Measurements from ENCODE around the gene FZD1. TPM values are rescaled to one million over a fixed set of nuclear protein-coding genes. Genes with fewer than 3 reads are reported as not detected.
A peak's percentile ranks its signal among the peaks of the same experiment; 100 is the strongest.

FZD1 gene
- total and polyA plus RNA-seq, 10 of the 15 experiments (the other 5 are each of a cell fraction or from before 2014, with no cell fraction given) = 0.07 to 0.56 (median 0.18) TPM

DNA sequence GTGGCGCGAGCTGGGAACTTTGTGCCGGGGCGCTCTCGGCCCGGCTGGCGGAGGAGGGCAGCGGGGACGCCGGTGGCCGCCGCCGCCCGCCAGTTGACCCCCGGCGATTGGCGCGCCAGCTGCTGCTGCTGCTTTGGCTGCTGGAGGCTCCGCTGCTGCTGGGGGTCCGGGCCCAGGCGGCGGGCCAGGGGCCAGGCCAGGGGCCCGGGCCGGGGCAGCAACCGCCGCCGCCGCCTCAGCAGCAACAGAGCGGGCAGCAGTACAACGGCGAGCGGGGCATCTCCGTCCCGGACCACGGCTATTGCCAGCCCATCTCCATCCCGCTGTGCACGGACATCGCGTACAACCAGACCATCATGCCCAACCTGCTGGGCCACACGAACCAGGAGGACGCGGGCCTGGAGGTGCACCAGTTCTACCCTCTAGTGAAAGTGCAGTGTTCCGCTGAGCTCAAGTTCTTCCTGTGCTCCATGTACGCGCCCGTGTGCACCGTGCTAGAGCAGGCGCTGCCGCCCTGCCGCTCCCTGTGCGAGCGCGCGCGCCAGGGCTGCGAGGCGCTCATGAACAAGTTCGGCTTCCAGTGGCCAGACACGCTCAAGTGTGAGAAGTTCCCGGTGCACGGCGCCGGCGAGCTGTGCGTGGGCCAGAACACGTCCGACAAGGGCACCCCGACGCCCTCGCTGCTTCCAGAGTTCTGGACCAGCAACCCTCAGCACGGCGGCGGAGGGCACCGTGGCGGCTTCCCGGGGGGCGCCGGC is 870 bp downstream of the FZD1 start:
- in situ Hi-C loops (cut with MboI) = loop anchor here (25.0 kb wide), 1 partner anchor 578 kb away; no protein-coding TSS in a partner anchor
- Histone ChIP-seq H3K27me3 (replicated peaks in 1 of 2; ENCODE audit: control insufficient read depth in 2 of 2, insufficient read depth in 2 of 2, low read length in 1 of 2) (peaks cover 6 to 8% of the 10 kb centered on the region in 2 experiments), H3K9me3 (replicated peaks; ENCODE audit: control insufficient read depth, insufficient read depth, low read length) (peaks cover 2% of the 10 kb centered on the region; the same call in 1 of the 3 replicates), H3K9ac (ENCODE audit: control insufficient read depth, insufficient read depth, low read length) (peak overlapping the region; percentile 35; the same call in 1 of the 2 replicates), H3K4me1 (ENCODE audit: control insufficient read depth, insufficient read depth, low read length) (peaks cover 6% of the 10 kb centered on the region; the same call in 1 of the 2 replicates), H3K79me2 (ENCODE audit: control insufficient read depth, insufficient read depth, low read length) (no peaks in the 10 kb centered on the region), H2AFZ (ENCODE audit: control insufficient read depth, low read depth, low read length) (peak overlapping the region; percentile 86), H3K27ac (ENCODE audit: control insufficient read depth, insufficient read depth) (no peak overlapping the region), H3K36me3 (ENCODE audit: control insufficient read depth in 2 of 2, insufficient read depth in 2 of 2, low read length in 1 of 2) (no peaks in the 10 kb centered on the region), H4K20me1 (ENCODE audit: control insufficient read depth, insufficient read depth) (no peaks in the 10 kb centered on the region), H3K4me2 (ENCODE audit: control insufficient read depth, insufficient read depth) (peak overlapping the region; percentile 99), H3K4me3 (peak overlapping the region; percentile 82)
- no TSS peak for BruUV-seq (replicated peaks)
- ATAC-seq (peak; percentile 38), FAIRE-seq (no peak), DNase-seq (ENCODE audit: low read depth, low spot score) (no peak)
- intact Hi-C loops (cut with micrococcal nuclease; ENCODE audit: unreplicated experiment) = loop anchor here (10.0 kb wide), 1 partner anchor 560 kb away; no protein-coding TSS in a partner anchor
- RAD21 ChIA-PET (ENCODE audit: unreplicated experiment) = no interaction called here
- TF ChIP-seq SMC3 (IDR thresholded peaks at IDR 0.05; ENCODE audit: borderline replicate concordance, low read length) (no peak), HDAC6 (IDR thresholded peaks at IDR 0.05; ENCODE audit: unreplicated experiment) (peak; percentile 72)
- POLR2A ChIA-PET = no interaction called here
- 7% methylated on average over 26 of the region's 78 CpGs for WGBS (ENCODE audit: insufficient coverage, insufficient replicate concordance, low lambda C conversion rate, missing lambda C conversion rate)
- CTCF ChIA-PET = interaction anchor here (0.6 to 0.9 kb wide), 2 partner anchors 24 to 1610 kb away, joined by 3 to 4 read pairs; no protein-coding TSS in a partner anchor
- SMC1A ChIA-PET (ENCODE audit: uncharacterized antibody, unreplicated experiment) = no interaction called here

GRCh38 chr7:91265693-91266066 is 1.4 kb downstream of the FZD1 start:
- POLR2A ChIA-PET = no interaction called here
- Histone ChIP-seq H3K4me2 (ENCODE audit: control insufficient read depth, insufficient read depth) (peak overlapping the region; percentile 99), H3K4me3 (peak overlapping the region; percentile 82; the same call in 1 of the 2 replicates), H2AFZ (ENCODE audit: control insufficient read depth, low read depth, low read length) (peak overlapping the region; percentile 86; the same call in 1 of the 2 replicates), H3K36me3 (ENCODE audit: control insufficient read depth in 2 of 2, insufficient read depth in 2 of 2, low read length in 1 of 2) (no peaks in the 10 kb centered on the region), H3K27me3 (replicated peaks in 1 of 2; ENCODE audit: control insufficient read depth in 2 of 2, insufficient read depth in 2 of 2, low read length in 1 of 2) (peaks cover 6 to 8% of the 10 kb centered on the region in 2 experiments), H3K9me3 (replicated peaks; ENCODE audit: control insufficient read depth, insufficient read depth, low read length) (peaks cover 2% of the 10 kb centered on the region; the same call in 1 of the 3 replicates), H3K4me1 (ENCODE audit: control insufficient read depth, insufficient read depth, low read length) (peaks cover 6% of the 10 kb centered on the region; the same call in 1 of the 2 replicates), H3K79me2 (ENCODE audit: control insufficient read depth, insufficient read depth, low read length) (no peaks in the 10 kb centered on the region), H4K20me1 (ENCODE audit: control insufficient read depth, insufficient read depth) (no peaks in the 10 kb centered on the region), H3K9ac (ENCODE audit: control insufficient read depth, insufficient read depth, low read length) (no peak overlapping the region), H3K27ac (ENCODE audit: control insufficient read depth, insufficient read depth) (no peak overlapping the region)
- 76% methylated on average over 28 of the region's 31 CpGs for WGBS (ENCODE audit: insufficient coverage, insufficient replicate concordance, low lambda C conversion rate, missing lambda C conversion rate)
- no peak for DNase-seq (ENCODE audit: low read depth, low spot score)
- CTCF ChIA-PET = interaction anchor here (0.9 kb wide), 1 partner anchor 23 kb away, joined by 3 read pairs; no protein-coding TSS in a partner anchor
- RAD21 ChIA-PET (ENCODE audit: unreplicated experiment) = no interaction called here
- intact Hi-C loops (cut with micrococcal nuclease; ENCODE audit: unreplicated experiment) (loop anchor here (10.0 kb wide), 1 partner anchor 561 kb away; no protein-coding TSS in a partner anchor), in situ Hi-C loops (cut with MboI) (loop anchor here (25.0 kb wide), 1 partner anchor 578 kb away; no protein-coding TSS in a partner anchor)
- no peak for ATAC-seq
- TF ChIP-seq SUZ12 (IDR thresholded peaks at IDR 0.05; ENCODE audit: unreplicated experiment) (no peak), TBL1XR1 (IDR thresholded peaks at IDR 0.05; ENCODE audit: low read depth, low read length) (no peak), ZZZ3 (IDR thresholded peaks at IDR 0.05; ENCODE audit: control insufficient read depth, insufficient read length, low read depth) (no peak), KLF5 (IDR thresholded peaks at IDR 0.05; ENCODE audit: partially characterized antibody) (no peak), ETV6 (conservative IDR thresholded peaks at IDR 0.05 in 1 of 2, IDR thresholded peaks at IDR 0.05 in 1 of 2; ENCODE audit: borderline replicate concordance in 1 of 2, low read depth in 1 of 2) (no peak), TAF1 (IDR thresholded peaks at IDR 0.05; ENCODE audit: borderline replicate concordance, low read depth, low read length) (no peak), CEBPB (IDR thresholded peaks at IDR 0.05; ENCODE audit: borderline replicate concordance in 1 of 2, low read depth in 2 of 2, low read length in 2 of 2) (no peak), HCFC1 (IDR thresholded peaks at IDR 0.05; ENCODE audit: low read length) (no peak)
- TF ChIP-seq, protein P1, sequence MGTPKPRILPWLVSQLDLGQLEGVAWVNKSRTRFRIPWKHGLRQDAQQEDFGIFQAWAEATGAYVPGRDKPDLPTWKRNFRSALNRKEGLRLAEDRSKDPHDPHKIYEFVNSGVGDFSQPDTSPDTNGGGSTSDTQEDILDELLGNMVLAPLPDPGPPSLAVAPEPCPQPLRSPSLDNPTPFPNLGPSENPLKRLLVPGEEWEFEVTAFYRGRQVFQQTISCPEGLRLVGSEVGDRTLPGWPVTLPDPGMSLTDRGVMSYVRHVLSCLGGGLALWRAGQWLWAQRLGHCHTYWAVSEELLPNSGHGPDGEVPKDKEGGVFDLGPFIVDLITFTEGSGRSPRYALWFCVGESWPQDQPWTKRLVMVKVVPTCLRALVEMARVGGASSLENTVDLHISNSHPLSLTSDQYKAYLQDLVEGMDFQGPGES (IDR thresholded peaks at IDR 0.05) = no peak
- TF ChIP-seq, protein P2, sequence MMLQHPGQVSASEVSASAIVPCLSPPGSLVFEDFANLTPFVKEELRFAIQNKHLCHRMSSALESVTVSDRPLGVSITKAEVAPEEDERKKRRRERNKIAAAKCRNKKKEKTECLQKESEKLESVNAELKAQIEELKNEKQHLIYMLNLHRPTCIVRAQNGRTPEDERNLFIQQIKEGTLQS (IDR thresholded peaks at IDR 0.05; ENCODE audit: borderline replicate concordance, extremely low read depth, low read depth, low read length) = no peak
- FAIRE-seq = no peak
- BruUV-seq (replicated peaks) = no TSS peak
- SMC1A ChIA-PET (ENCODE audit: uncharacterized antibody, unreplicated experiment) = no interaction called here
